Measurements from ENCODE around the gene SNRPD3. TPM values are rescaled to one million over a fixed set of nuclear protein-coding genes. Genes with fewer than 3 reads are reported as not detected.
A peak's percentile ranks its signal among the peaks of the same experiment; 100 is the strongest.

SNRPD3 gene
- total RNA-seq, 2 donors from 2014 or later: 71.4 to 142 TPM

DNA sequence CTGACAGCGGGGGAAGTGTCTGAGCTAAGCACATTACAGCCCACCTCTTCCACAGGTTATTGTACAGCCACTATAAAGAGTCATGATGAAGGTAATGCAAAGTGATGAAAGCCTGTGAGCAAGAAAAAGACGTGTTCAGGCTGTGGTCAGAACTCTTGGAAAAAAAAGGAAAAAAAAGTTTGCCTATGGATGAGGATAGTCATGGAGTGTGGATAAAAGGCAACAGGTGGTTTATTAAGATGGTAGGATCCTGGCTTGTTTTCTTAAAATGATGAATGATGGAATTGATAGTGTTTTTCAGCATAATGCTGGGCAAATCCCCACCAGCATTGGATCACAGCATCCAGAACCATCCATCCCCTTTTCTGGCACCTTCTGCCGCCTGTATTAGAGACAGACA lies 37.6 kb upstream of the SNRPD3 start:
- no peaks in the 10 kb centered on the region for H3K9me3 ChIP-seq
- no peaks in the 10 kb centered on the region for H3K27me3 ChIP-seq
- H3K27ac ChIP-seq: no peak overlapping the region
- intact Hi-C loops (cut with DNase I): no loop called here
- no peak overlapping the region for H3K4me3 ChIP-seq
- TF ChIP-seq, protein P1, sequence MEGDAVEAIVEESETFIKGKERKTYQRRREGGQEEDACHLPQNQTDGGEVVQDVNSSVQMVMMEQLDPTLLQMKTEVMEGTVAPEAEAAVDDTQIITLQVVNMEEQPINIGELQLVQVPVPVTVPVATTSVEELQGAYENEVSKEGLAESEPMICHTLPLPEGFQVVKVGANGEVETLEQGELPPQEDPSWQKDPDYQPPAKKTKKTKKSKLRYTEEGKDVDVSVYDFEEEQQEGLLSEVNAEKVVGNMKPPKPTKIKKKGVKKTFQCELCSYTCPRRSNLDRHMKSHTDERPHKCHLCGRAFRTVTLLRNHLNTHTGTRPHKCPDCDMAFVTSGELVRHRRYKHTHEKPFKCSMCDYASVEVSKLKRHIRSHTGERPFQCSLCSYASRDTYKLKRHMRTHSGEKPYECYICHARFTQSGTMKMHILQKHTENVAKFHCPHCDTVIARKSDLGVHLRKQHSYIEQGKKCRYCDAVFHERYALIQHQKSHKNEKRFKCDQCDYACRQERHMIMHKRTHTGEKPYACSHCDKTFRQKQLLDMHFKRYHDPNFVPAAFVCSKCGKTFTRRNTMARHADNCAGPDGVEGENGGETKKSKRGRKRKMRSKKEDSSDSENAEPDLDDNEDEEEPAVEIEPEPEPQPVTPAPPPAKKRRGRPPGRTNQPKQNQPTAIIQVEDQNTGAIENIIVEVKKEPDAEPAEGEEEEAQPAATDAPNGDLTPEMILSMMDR (IDR thresholded peaks at IDR 0.05): no peak
- no peaks in the 10 kb centered on the region for H3K36me3 ChIP-seq
- no peak for DNase-seq
- H3K4me1 ChIP-seq: peaks cover 4% of the 10 kb centered on the region
- H3K9ac ChIP-seq (ENCODE audit: low read depth in 2 of 2, low read length in 2 of 2): no peak overlapping the region

DNA sequence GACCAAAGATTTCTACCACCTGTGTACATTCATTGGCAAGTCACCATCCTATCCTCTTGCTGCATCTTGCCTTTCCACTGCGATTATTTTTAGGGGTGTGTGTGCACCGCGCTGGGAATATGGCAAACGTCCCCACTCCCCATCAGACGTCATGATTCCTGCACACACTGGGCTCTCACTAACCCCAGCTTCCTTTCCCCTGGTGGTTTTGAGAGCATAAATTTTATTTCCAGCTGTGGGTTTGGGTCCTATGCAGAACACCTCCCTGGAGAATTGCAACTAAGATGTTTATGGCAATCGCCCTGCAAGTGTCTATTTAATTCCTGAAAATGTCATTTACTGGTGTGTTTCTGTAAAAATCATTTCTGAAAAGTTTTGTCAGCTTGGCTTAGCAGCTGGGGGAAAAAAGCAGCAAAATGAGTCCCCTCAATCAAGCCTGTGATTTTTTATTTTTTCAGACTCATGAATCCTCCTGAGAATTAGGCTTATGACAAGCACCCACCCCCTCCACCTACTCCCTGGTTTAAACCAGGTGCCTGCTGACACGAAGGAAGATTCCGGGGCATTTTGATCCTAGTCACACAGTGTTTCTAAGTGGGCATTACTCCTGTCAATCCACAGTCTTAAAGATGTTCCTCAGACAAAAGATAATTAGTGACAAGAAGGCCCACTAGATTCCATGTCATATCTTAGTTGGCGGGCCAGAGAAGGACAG lies 36.9 kb upstream of the SNRPD3 start:
- Histone ChIP-seq H3K4me1 (peaks cover 4% of the 10 kb centered on the region), H3K4me3 (no peak overlapping the region), H3K9ac (ENCODE audit: low read depth in 2 of 2, low read length in 2 of 2) (no peak overlapping the region), H3K27me3 (no peaks in the 10 kb centered on the region), H3K36me3 (no peaks in the 10 kb centered on the region), H3K27ac (no peak overlapping the region), H3K9me3 (no peaks in the 10 kb centered on the region)
- no peak for DNase-seq
- TF ChIP-seq, protein P1 (IDR thresholded peaks at IDR 0.05): no peak
- intact Hi-C loops (cut with DNase I): no loop called here

DNA sequence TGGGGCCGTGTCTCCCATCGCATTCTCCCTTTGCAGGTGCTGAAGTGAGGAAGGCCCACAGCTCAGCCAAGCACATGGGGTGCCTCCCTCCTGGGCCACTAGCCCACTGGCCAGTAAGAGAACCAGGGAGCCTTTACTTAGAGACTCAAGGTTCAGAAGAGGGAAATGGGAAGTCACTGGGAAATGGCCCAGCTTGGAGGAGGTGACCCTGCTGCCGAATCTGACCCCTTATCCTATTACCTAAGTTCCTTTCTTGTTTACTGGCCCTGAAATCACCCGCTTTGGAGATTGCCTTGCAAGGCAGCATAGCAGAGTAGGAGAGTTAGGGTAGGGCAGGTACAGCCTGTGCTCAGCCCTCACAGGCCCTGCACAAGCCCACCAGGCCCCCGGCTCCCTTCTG lies 36.3 kb upstream of the SNRPD3 start:
- Histone ChIP-seq H3K27ac (no peak overlapping the region), H3K9me3 (no peaks in the 10 kb centered on the region), H3K4me1 (peaks cover 1% of the 10 kb centered on the region), H3K9ac (ENCODE audit: low read depth in 2 of 2, low read length in 2 of 2) (no peak overlapping the region), H3K4me3 (no peak overlapping the region), H3K36me3 (no peaks in the 10 kb centered on the region), H3K27me3 (no peaks in the 10 kb centered on the region)
- TF ChIP-seq, protein P1 (IDR thresholded peaks at IDR 0.05): no peak
- DNase-seq: no peak
- intact Hi-C loops (cut with DNase I): no loop called here

DNA sequence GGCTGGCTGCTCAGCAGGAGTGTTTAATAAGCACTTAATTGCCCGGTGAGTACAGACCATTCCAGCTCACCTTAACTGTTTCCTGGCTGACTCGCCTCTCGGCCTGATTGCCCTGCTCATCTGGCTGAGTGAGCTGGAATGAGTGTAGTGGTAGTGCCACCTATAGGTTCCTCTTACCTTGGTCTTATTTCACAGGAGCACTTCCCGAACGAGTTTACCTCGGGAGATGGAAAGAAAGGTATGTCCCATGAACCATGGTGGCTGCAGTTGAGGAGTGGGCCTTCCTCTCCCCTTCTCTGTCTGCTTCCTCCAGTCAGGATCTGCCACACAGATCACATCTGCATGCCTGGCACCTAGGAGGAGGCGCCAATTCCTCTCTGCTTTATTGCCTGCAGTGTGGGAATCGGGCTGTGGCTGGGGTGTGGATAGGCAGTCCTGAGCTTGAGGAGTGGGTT lies 34.0 kb upstream of the SNRPD3 start:
- H3K27ac ChIP-seq: no peak overlapping the region
- no peaks in the 10 kb centered on the region for H3K9me3 ChIP-seq
- H3K4me3 ChIP-seq: no peak overlapping the region
- H3K27me3 ChIP-seq: no peaks in the 10 kb centered on the region
- no peaks in the 10 kb centered on the region for H3K36me3 ChIP-seq
- peak overlapping the region in 1 of 2 donors; percentile 32 for H3K9ac ChIP-seq (ENCODE audit: low read depth in 2 of 2, low read length in 2 of 2)
- TF ChIP-seq, protein P1 (IDR thresholded peaks at IDR 0.05): peak; percentile 38
- intact Hi-C loops (cut with DNase I): loop anchor here (5.0 kb wide), 3 partner anchors 100 to 255 kb away; no protein-coding TSS in a partner anchor
- H3K4me1 ChIP-seq: no peaks in the 10 kb centered on the region
- DNase-seq: peak; percentile 57

DNA sequence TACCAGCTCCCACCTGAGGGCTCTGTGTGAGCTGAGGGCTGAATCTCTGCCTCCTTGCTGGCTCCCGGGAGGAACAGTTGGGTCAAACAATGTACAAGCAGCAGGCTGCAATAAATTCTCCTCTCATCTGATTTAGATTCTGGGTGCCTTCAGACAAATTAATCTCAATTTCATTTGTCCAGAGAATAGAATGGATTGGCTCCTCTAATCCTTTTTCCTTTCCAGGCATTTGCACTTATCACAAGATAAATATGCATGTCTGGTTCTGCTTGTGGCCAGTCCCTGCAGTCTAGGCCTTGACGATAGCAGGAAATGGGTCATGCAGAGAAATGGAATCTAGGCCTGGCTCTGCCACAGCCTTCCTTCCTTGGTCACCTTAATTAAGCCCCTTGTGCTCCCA lies 31.9 kb upstream of the SNRPD3 start:
- TF ChIP-seq, protein P1 (IDR thresholded peaks at IDR 0.05): no peak
- no peaks in the 10 kb centered on the region for H3K9me3 ChIP-seq
- H3K36me3 ChIP-seq: no peaks in the 10 kb centered on the region
- no peak for DNase-seq
- H3K4me3 ChIP-seq: no peak overlapping the region
- no peak overlapping the region for H3K27ac ChIP-seq
- intact Hi-C loops (cut with DNase I): loop anchor here (5.0 kb wide), 3 partner anchors 102 to 257 kb away; no protein-coding TSS in a partner anchor
- H3K27me3 ChIP-seq: no peaks in the 10 kb centered on the region
- no peak overlapping the region for H3K9ac ChIP-seq (ENCODE audit: low read depth in 2 of 2, low read length in 2 of 2)
- H3K4me1 ChIP-seq: no peaks in the 10 kb centered on the region

Measured in colonic mucosa (tissue), 4 donors.